C4-2B (cell line): ENCODE results near the gene VAPA.

Experiments
- H3K27ac ChIP-seq: fragments of 450-650 bp; 2 replicates; pipeline ENCODE4 v1.5.1; 2017
- ZFX ChIP-seq: fragments of 450-650 bp; IDR thresholded peaks from 2 replicates; pipeline ENCODE4 v1.6.1; 2017
- TF ChIP-seq, protein P1 (sequence below): fragments of 450-650 bp; conservative IDR thresholded peaks from 2 replicates; pipeline ENCODE4 v1.5.1; 2017; ENCODE audit warnings: mild to moderate bottlenecking

The VAPA gene

GRCh38 chr18:9941103-9941502 lies 27.3 kb downstream of the VAPA start:
- TF ChIP-seq, protein P1, sequence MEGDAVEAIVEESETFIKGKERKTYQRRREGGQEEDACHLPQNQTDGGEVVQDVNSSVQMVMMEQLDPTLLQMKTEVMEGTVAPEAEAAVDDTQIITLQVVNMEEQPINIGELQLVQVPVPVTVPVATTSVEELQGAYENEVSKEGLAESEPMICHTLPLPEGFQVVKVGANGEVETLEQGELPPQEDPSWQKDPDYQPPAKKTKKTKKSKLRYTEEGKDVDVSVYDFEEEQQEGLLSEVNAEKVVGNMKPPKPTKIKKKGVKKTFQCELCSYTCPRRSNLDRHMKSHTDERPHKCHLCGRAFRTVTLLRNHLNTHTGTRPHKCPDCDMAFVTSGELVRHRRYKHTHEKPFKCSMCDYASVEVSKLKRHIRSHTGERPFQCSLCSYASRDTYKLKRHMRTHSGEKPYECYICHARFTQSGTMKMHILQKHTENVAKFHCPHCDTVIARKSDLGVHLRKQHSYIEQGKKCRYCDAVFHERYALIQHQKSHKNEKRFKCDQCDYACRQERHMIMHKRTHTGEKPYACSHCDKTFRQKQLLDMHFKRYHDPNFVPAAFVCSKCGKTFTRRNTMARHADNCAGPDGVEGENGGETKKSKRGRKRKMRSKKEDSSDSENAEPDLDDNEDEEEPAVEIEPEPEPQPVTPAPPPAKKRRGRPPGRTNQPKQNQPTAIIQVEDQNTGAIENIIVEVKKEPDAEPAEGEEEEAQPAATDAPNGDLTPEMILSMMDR: no peak
- TF ChIP-seq ZFX: no peak
- H3K27ac ChIP-seq: no peak overlapping the region

GRCh38 chr18:9941660-9942059 lies 27.8 kb downstream of the VAPA start:
- TF ChIP-seq, protein P1: no peak
- no peak for TF ChIP-seq ZFX
- no peak overlapping the region for H3K27ac ChIP-seq

- TF ChIP-seq, protein P1: no peak
- TF ChIP-seq ZFX: no peak
- no peak overlapping the region for H3K27ac ChIP-seq
These were observed 29.5 kb downstream of the VAPA start for GRCh38 chr18:9943311-9943710.

GRCh38 chr18:9944805-9945204 lies 31.0 kb downstream of the VAPA start:
- TF ChIP-seq, protein P1: no peak
- TF ChIP-seq ZFX: no peak
- no peak overlapping the region for H3K27ac ChIP-seq

- H3K27ac ChIP-seq: no peak overlapping the region
- TF ChIP-seq ZFX: no peak
- TF ChIP-seq, protein P1: no peak
These were observed 33.0 kb downstream of the VAPA start for GRCh38 chr18:9946831-9947230.

DNA sequence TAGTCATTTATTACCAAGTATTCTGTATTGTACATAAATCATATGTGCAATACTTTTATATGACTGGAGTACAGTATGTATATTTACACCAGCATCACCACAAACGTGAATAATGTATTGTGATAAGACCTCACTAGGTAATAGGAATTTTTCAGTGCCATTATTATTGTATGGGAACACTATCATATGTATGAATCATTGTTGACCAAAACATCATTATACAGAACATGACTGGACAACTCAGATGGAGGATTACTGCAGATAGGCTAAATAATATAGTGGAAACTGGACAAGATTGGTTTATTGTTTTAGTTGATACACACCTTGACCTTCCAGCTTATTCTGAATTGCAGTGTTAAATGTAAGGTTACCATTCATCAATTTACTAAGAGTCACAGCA lies 33.4 kb downstream of the VAPA start:
- H3K27ac ChIP-seq: no peak overlapping the region
- no peak for TF ChIP-seq ZFX
- TF ChIP-seq, protein P1: no peak

DNA sequence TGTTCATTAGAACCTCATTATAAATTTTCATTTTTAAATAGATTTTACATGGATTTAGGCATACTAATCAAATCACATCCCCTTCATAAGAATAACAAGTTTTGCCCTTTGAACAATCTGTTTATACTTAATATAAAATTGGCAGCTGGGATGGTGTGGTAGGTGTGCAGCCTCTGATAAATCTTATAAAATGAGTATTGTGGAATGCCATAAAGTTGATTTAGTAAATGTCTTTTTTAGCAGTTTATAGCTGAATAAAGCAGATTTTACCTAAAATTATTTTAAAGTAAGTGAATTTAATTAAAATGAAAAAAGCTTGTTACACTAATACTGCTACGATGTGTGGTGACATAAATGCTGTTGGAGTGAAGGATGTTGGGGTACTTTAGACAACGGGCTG lies 35.5 kb downstream of the VAPA start:
- no peak overlapping the region for H3K27ac ChIP-seq
- no peak for TF ChIP-seq ZFX
- TF ChIP-seq, protein P1: no peak
